ENCODE data around the gene NRM. TPM values are rescaled to one million over a fixed set of nuclear protein-coding genes. Genes with fewer than 3 reads are reported as not detected.

Gene NRM
- total and polyA plus RNA-seq, 12 donors, result 1.6 to 11.6 (median 3.8) TPM

GRCh38 chr6:30727920-30728553, 37.3 kb upstream of the NRM start:
- Histone ChIP-seq H3K27ac (peak overlapping the region in 1 of 10 donors; percentile 34), H3K9me3 (no peaks in the 10 kb centered on the region), H3K4me3 (no peak overlapping the region), H3K27me3 (no peaks in the 10 kb centered on the region), H3K4me1 (peaks cover 6 to 50% (median 37%) of the 10 kb centered on the region in 9 donors), H3K36me3 (peaks cover 0 to 100% (median 57%) of the 10 kb centered on the region in 9 donors)
- TF ChIP-seq CTCF (IDR thresholded peaks at IDR 0.05), result no peak
- ATAC-seq (no peak), DNase-seq (no peak)
- WGBS, 2 donors, result 64 to 70% methylated on average over 7 of the region's 7 CpGs
- intact Hi-C loops (cut with DNase I), result loop anchor here in 5 of 10 donors (5.0 to 10.0 kb wide), 4 partner anchors 147 to 246 kb away; partner anchors contain the start of genes GNL1 (in 2 of the 5), PRR3 (in 2 of the 5) and HLA-E (in 1 of the 5)

DNA sequence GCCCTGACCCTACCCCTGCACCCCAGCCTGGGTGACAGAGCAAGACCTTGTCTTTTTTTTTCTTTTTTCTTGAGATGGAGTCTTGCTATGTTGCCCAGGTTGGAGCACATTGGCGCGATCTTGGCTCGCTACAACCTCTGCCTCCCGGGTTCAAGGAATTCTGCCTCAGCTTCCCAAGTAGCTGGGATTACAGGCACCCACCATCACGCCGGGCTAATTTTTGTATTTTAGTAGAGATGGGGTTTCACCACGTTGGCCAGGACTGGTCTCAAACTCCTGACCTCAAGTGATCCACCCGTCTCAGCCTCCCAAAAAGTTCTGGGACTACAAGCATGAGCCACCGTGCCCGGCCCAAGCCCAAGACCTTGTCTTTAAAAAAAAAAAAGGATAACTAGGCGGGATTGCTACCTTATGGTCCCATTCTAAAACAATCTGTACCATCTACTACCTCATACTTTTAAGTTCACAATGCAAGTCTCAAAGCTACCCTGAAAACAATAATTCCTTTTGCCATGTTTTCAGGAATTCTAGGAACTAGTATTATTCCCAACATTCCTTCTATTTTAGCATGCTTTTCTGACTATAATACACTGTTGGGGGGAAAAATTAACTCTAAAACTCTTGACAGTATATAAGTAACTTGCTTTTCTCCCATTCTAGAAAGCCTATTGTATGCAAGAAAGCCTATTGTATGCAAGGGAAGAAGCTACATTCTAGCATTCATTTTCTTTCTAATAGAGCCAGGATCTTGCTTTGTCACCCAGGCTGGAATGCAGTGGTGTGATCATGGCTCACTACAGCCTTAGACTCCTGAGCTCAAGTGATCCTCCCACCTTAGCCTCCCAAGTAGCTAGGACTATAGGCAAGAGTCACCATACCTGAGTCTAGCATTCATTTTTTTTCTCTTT, 36.0 kb upstream of the NRM start:
- intact Hi-C loops (cut with DNase I), result loop anchor here in 5 of 10 donors (5.0 to 10.0 kb wide), 4 partner anchors 148 to 244 kb away; partner anchors contain the start of genes GNL1 (in 2 of the 5), PRR3 (in 2 of the 5) and HLA-E (in 1 of the 5)
- peaks cover 9 to 62% (median 50%) of the 10 kb centered on the region in 9 donors for H3K4me1 ChIP-seq
- WGBS, 2 donors, result 88 to 90% methylated on average over 11 of the region's 11 CpGs
- DNase-seq, result no peak
- H3K4me3 ChIP-seq, result no peak overlapping the region
- H3K9me3 ChIP-seq, result no peaks in the 10 kb centered on the region
- H3K27me3 ChIP-seq, result no peaks in the 10 kb centered on the region
- peaks cover 0 to 99% (median 61%) of the 10 kb centered on the region in 9 donors for H3K36me3 ChIP-seq
- TF ChIP-seq CTCF (IDR thresholded peaks at IDR 0.05), result no peak
- no peak for ATAC-seq
- peak overlapping the region in 3 of 10 donors; percentile 5 to 47 (median 10) for H3K27ac ChIP-seq

DNA sequence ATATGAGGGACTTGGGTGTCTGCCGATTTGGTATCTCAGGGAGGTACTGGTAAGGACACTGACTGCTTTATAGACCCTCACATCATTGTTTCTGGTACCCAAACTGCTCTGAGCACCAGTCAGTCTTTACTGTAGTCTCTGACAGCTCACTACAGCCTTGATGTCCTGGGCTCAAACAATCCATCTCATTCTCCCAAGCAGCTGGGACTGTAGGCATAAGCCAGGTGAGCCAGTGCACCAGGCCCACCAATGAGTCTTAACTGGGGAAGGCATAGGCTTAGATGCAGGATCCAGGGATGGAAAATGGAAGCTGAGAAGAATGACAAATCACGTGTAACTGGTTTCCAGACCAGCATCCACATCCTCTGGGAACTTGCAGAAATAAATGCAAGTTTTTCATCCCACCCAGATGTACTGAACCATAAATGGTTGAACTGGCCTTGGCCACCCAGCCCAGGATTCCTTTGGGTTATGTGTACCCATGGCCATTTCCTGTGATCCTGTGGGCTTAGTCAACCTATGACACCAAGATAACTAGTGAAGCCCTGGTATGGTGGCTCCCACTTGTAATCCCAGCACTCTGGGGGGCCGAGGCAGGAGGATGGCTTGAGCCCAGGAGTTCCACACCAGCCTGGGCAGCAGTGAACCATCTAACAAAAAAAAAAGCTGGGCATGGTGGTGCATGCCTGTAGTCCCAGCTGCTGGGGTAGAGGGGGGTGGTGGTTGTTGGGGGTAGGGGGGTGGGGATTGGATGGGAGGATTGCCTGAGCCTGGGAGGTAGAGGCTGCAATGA, 35.1 kb upstream of the NRM start:
- intact Hi-C loops (cut with DNase I), result loop anchor here in 5 of 10 donors (5.0 to 10.0 kb wide), 4 partner anchors 149 to 244 kb away; partner anchors contain the start of genes GNL1 (in 2 of the 5), PRR3 (in 2 of the 5) and HLA-E (in 1 of the 5)
- H3K9me3 ChIP-seq, result no peaks in the 10 kb centered on the region
- peaks cover 0 to 94% (median 61%) of the 10 kb centered on the region in 9 donors for H3K36me3 ChIP-seq
- no peak overlapping the region for H3K4me3 ChIP-seq
- DNase-seq (no peak), ATAC-seq (no peak)
- WGBS, 2 donors, result 58 to 61% methylated on average over 3 of the region's 3 CpGs
- peaks cover 7 to 57% (median 49%) of the 10 kb centered on the region in 9 donors for H3K4me1 ChIP-seq
- H3K27me3 ChIP-seq, result no peaks in the 10 kb centered on the region
- no peak for TF ChIP-seq CTCF (IDR thresholded peaks at IDR 0.05)
- H3K27ac ChIP-seq, result peak overlapping the region in 4 of 10 donors; percentile 5 to 47 (median 32)
